Naive thymus-derived CD4-positive, alpha-beta T cell (primary cell): ENCODE measurements around the gene TSHZ2. TPM values are rescaled to one million over a fixed set of nuclear protein-coding genes. Genes with fewer than 3 reads are reported as not detected.
"Not testable (repeated sequence)": the region's sequence is repeated elsewhere in the genome, so short reads cannot be mapped to it uniquely, and the experiment has no call there.

Experiments
- ATAC-seq: fragments of 150-1000 bp; cut with Tn5 transposase; 2 replicates; pipeline ENCODE4 v1.10.0; 2021; ENCODE audit warnings: mild to moderate bottlenecking, moderate library complexity
- CTCF ChIA-PET: fragments of 350-600 bp; sonication (Branson Sonifier 250); formaldehyde crosslinking; loops from one replicate; lab custom pipeline; 2021; ENCODE audit warnings: antibody characterized with exemption; lab: Charles Lee
- POLR2A ChIA-PET: fragments of 350-600 bp; sonication (Branson Sonifier 250); formaldehyde crosslinking; loops from one replicate; lab custom pipeline; 2021; ENCODE audit warnings: antibody characterized with exemption, inconsistent platforms; lab: Charles Lee
- DNase-seq, 9 donors: peaks; one replicate each; pipeline versions ENCODE4 v3.0.0 to v3.0.0-alpha.2; 2020 to 2022; ENCODE audit warnings: mixed read lengths in 1 of 9
- H3K27ac ChIP-seq: one replicate; pipeline ENCODE4 v1.7.0; 2013; ENCODE audit warnings: mild to moderate bottlenecking, low read depth, low read length, moderate library complexity
- H3K27me3 ChIP-seq, 2 donors: one replicate each; pipeline ENCODE4 v1.7.0; 2013; ENCODE audit warnings: low read length in 2 of 2, mild to moderate bottlenecking in 2 of 2, moderate library complexity in 2 of 2; ENCODE audit not compliant: control insufficient read depth in 2 of 2, insufficient read depth in 2 of 2
- H3K36me3 ChIP-seq, 3 experiments: 1 replicate in 2 of 3; 2 replicates in 1 of 3; pipeline ENCODE4 v1.7.0; 2013; ENCODE audit warnings: low read length in 3 of 3, mild to moderate bottlenecking in 3 of 3, moderate library complexity in 1 of 3; ENCODE audit not compliant: insufficient read depth in 3 of 3, control insufficient read depth in 2 of 3
- H3K4me1 ChIP-seq, 2 donors: one replicate each; pipeline ENCODE4 v1.7.0; 2013; ENCODE audit warnings: low read length in 2 of 2, mild to moderate bottlenecking in 2 of 2, moderate library complexity in 1 of 2; ENCODE audit not compliant: control insufficient read depth in 2 of 2, insufficient read depth in 2 of 2
- H3K4me3 ChIP-seq: 2 replicates; pipeline ENCODE4 v1.7.0; 2013; ENCODE audit warnings: mild to moderate bottlenecking, low read length
- H3K9me3 ChIP-seq, 3 experiments: 1 replicate in 2 of 3; 2 replicates in 1 of 3; pipeline ENCODE4 v1.7.0; 2013; ENCODE audit warnings: low read length in 3 of 3; ENCODE audit not compliant: control insufficient read depth in 2 of 3
- H3K27ac Mint-ChIP-seq, 9 donors: one replicate each; pipeline ENCODE4 v1.8.0; 2020 to 2022; ENCODE audit warnings: mixed read lengths in 9 of 9, mild to moderate bottlenecking in 8 of 9, moderate library complexity in 5 of 9, inconsistent platforms in 2 of 9
- H3K27me3 Mint-ChIP-seq, 5 donors: one replicate each; pipeline ENCODE4 v1.8.0; 2021 to 2022; ENCODE audit warnings: mixed read lengths in 5 of 5, mild to moderate bottlenecking in 1 of 5
- H3K36me3 Mint-ChIP-seq, 5 donors: one replicate each; pipeline ENCODE4 v1.8.0; 2020 to 2022; ENCODE audit warnings: mixed read lengths in 5 of 5, mild to moderate bottlenecking in 3 of 5, inconsistent platforms in 1 of 5
- H3K4me1 Mint-ChIP-seq, 7 donors: one replicate each; pipeline ENCODE4 v1.8.0; 2020 to 2022; ENCODE audit warnings: mixed read lengths in 7 of 7, mild to moderate bottlenecking in 3 of 7, inconsistent platforms in 1 of 7
- H3K4me3 Mint-ChIP-seq, 10 donors: one replicate each; pipeline ENCODE4 v1.8.0; 2020 to 2022; ENCODE audit warnings: mild to moderate bottlenecking in 10 of 10, mixed read lengths in 10 of 10, moderate library complexity in 6 of 10, inconsistent platforms in 2 of 10
- H3K9me3 Mint-ChIP-seq, 11 donors: one replicate each; pipeline ENCODE4 v1.8.0; 2020 to 2022; ENCODE audit warnings: mixed read lengths in 11 of 11, mild to moderate bottlenecking in 4 of 11, inconsistent platforms in 1 of 11, moderate library complexity in 1 of 11
- intact Hi-C, 2 donors: fragments of 100-400 bp; cut with micrococcal nuclease; formaldehyde crosslinking; loops; one replicate each; pipeline ENCODE4 v1.15.1; 2023
- polyA plus RNA-seq, 2 donors: library from polyadenylated mRNA; unstranded; fragments of 300-500 nt; fragmentation: Illumina TruSeq; gene quantifications; one replicate each; pipeline ENCODE4 v1.2.3, GENCODE V29; 2021
- total RNA-seq, 6 experiments: library from RNA in 5 of 6; stranded (reverse) in 5 of 6; gene quantifications; 1 replicate in 5 of 6; 2 replicates in 1 of 6; pipeline ENCODE4 v1.2.3 and lab custom pipeline; 2021 to 2026

Gene TSHZ2
- total and polyA plus RNA-seq, 7 experiments from 2014 or later = 6.0 to 84.5 (median 42.5) TPM

DNA sequence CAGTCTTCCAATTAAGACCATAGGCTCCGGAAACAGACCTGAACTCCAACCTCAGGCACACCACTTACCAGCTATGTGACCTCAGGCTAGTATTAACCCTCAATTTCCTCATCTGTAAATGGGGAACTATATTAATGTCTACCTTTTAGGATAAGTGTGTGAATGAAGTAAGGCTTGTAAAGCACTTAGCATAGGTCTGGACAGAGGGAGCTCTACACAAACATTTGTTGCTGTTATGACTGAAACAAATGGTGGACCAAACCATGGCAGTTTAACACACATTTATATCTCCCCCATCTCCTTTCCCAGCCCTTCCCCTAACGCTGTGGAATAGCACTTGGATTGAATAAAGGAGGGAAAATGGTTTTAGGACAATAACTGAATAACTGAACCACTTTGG, 48.7 kb downstream of the TSHZ2 start:
- ATAC-seq = no peak

GRCh38 chr20:53021934-53022333, 49.8 kb downstream of the TSHZ2 start:
- H3K36me3 ChIP-seq = no peaks in the 10 kb centered on the region
- DNase-seq (peak in 2 of 9 donors; percentile 21 to 27), ATAC-seq (peak; percentile 46)
- H3K9me3 ChIP-seq = no peaks in the 10 kb centered on the region
- no peak overlapping the region for H3K27ac ChIP-seq
- Mint-ChIP-seq H3K4me1 (peaks cover 23 to 76% (median 62%) of the 10 kb centered on the region in 7 donors), H3K27ac (peak overlapping the region; percentile 39 to 96 (median 67)), H3K4me3 (peak overlapping the region in 7 of 10 donors; percentile 14 to 73 (median 57)), H3K27me3 (no peaks in the 10 kb centered on the region), H3K9me3 (peaks cover 0 to 9% (median 0%) of the 10 kb centered on the region in 11 donors), H3K36me3 (peaks cover 0 to 18% (median 12%) of the 10 kb centered on the region in 5 donors)
- ChIA-PET POLR2A (interaction anchor here (0.7 to 1.8 kb wide), 5 partner anchors 9 to 429 kb away, joined by 3 to 5 read pairs (median 3); no protein-coding TSS in a partner anchor), CTCF (interaction anchor here (0.7 kb wide), 1 partner anchor 46 kb away, joined by 3 read pairs; no protein-coding TSS in a partner anchor)
- H3K4me3 ChIP-seq = no peak overlapping the region
- peaks cover 0 to 16% of the 10 kb centered on the region in 2 donors for H3K4me1 ChIP-seq
- intact Hi-C loops = loop anchor here (1.0 to 2.0 kb wide), 4 partner anchors 21 to 193 kb away; partner anchors contain the start of gene TSHZ2 (in 1 of the 2)
- H3K27me3 ChIP-seq = no peaks in the 10 kb centered on the region

More for the DNA sequence above, 48.7 kb downstream of the TSHZ2 start:
- Mint-ChIP-seq H3K9me3 (peaks cover 0 to 16% (median 0%) of the 10 kb centered on the region in 11 donors), H3K36me3 (peaks cover 4 to 28% (median 20%) of the 10 kb centered on the region in 5 donors), H3K27ac (peak overlapping the region in 6 of 9 donors; percentile 43 to 96 (median 67)), H3K4me3 (peak overlapping the region in 1 of 10 donors; percentile 65), H3K4me1 (peaks cover 18 to 75% (median 59%) of the 10 kb centered on the region in 7 donors), H3K27me3 (no peaks in the 10 kb centered on the region)
- no peak for DNase-seq
- Histone ChIP-seq H3K27me3 (no peaks in the 10 kb centered on the region), H3K36me3 (no peaks in the 10 kb centered on the region), H3K4me3 (no peak overlapping the region), H3K4me1 (peaks cover 0 to 16% of the 10 kb centered on the region in 2 donors), H3K9me3 (no peaks in the 10 kb centered on the region), H3K27ac (no peak overlapping the region)
- ChIA-PET POLR2A (interaction anchor here (0.7 to 1.8 kb wide), 3 partner anchors 20 to 698 kb away, joined by 3 to 5 read pairs (median 3); no protein-coding TSS in a partner anchor), CTCF (no interaction called here)
- intact Hi-C loops = no loop called here

DNA sequence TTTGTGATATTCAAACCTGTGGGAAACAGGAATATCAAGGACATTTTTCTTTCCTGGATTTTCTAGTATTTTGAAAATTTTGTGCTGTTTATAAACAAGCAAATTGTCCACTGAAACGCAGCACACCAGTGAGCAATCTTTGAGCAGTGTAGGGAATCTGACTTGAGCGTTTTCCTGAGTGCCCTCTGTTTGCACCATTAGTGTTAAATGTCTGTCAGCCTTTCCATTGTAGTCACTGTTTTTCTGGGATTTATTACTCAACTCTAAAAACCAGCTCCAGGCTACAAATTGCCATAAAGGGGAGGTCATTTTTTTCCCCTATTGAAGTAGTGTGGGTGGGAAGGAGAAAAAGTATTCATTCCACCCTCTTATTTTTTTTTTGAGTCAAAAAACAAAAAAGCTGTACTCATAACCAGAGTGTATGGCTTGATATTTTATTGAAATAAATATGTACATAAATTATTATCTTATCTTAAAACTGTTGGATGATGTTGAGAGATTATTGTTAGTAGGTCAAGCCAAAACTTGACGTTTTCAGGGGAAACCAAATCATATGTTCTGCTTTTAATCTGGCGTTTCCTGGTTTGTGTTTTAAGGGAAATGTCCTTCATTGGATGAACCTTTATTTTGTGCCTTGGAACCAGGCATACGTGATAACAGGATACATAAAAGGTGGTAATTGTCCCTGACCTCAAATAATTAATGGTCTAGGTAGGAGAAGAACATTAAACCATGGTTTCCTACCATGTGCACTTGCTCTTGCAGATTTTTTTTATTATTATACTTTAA, 51.8 kb downstream of the TSHZ2 start:
- H3K36me3 Mint-ChIP-seq = peaks cover 0 to 26% (median 14%) of the 10 kb centered on the region in 5 donors
- H3K27me3 Mint-ChIP-seq = no peaks in the 10 kb centered on the region
- DNase-seq (no peak), ATAC-seq (no peak)
- Histone ChIP-seq H3K36me3 (no peaks in the 10 kb centered on the region), H3K4me3 (no peak overlapping the region), H3K27ac (no peak overlapping the region), H3K4me1 (peaks cover 0 to 16% of the 10 kb centered on the region in 2 donors), H3K9me3 (no peaks in the 10 kb centered on the region), H3K27me3 (no peaks in the 10 kb centered on the region)
- H3K4me1 Mint-ChIP-seq = peaks cover 24 to 79% (median 65%) of the 10 kb centered on the region in 7 donors
- peak overlapping the region in 3 of 9 donors; percentile 62 to 96 (median 82) for H3K27ac Mint-ChIP-seq
- ChIA-PET CTCF (no interaction called here), POLR2A (no interaction called here)
- peaks cover 0 to 7% (median 0%) of the 10 kb centered on the region in 11 donors for H3K9me3 Mint-ChIP-seq
- H3K4me3 Mint-ChIP-seq = peak overlapping the region in 1 of 10 donors; percentile 73
- intact Hi-C loops = loop anchor here in 1 of 2 donors (2.0 kb wide), 3 partner anchors 47 to 191 kb away; partner anchors contain the start of gene TSHZ2

- not testable (repeated sequence) for H3K4me3 Mint-ChIP-seq
Observed at GRCh38 chr20:53024653-53025052, 52.5 kb downstream of the TSHZ2 start.

DNA sequence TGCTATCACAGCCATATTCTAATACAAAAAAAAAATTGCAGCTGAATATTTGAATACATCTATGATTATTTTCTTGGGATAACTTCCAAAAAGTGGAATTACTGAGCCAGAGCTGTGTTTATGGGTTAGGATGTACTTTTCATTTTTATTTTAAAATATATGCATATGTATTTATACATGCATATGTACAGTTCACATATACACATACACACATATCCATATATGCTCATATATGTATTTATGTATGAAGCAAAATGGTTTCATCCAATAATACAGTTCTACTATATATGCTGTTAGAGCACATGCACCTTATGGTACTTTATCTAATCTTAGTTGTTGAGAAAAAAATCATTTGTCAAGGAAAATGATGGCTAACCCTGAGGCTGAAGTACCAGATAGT, 54.9 kb downstream of the TSHZ2 start:
- Mint-ChIP-seq H3K27ac (peak overlapping the region in 3 of 9 donors; percentile 15 to 84 (median 26)), H3K36me3 (peaks cover 0 to 17% (median 11%) of the 10 kb centered on the region in 5 donors), H3K9me3 (peaks cover 0 to 4% (median 0%) of the 10 kb centered on the region in 11 donors), H3K4me1 (peaks cover 24 to 72% (median 59%) of the 10 kb centered on the region in 7 donors), H3K4me3 (peak overlapping the region in 1 of 10 donors; percentile 37), H3K27me3 (peaks cover 0 to 7% (median 0%) of the 10 kb centered on the region in 5 donors)
- ATAC-seq = no peak
- POLR2A ChIA-PET = interaction anchor here (1.1 kb wide), 1 partner anchor 52 kb away, joined by 4 read pairs; no protein-coding TSS in a partner anchor
- CTCF ChIA-PET = interaction anchor here (0.6 kb wide), 1 partner anchor 99 kb away, joined by 7 read pairs; no protein-coding TSS in a partner anchor
- DNase-seq = no peak
- Histone ChIP-seq H3K27me3 (no peaks in the 10 kb centered on the region), H3K27ac (no peak overlapping the region), H3K9me3 (no peaks in the 10 kb centered on the region), H3K4me3 (no peak overlapping the region), H3K36me3 (no peaks in the 10 kb centered on the region), H3K4me1 (peaks cover 0 to 22% of the 10 kb centered on the region in 2 donors)
- intact Hi-C loops = no loop called here

More at GRCh38 chr20:53024653-53025052, 52.5 kb downstream of the TSHZ2 start:
- H3K27ac ChIP-seq, H3K9me3 ChIP-seq, H3K36me3 ChIP-seq, ATAC-seq, CTCF ChIA-PET, H3K4me3 ChIP-seq, POLR2A ChIA-PET, H3K9me3 Mint-ChIP-seq, DNase-seq, H3K27me3 ChIP-seq, H3K27me3 Mint-ChIP-seq, intact Hi-C loops: not testable (repeated sequence)
- H3K27ac Mint-ChIP-seq = peak overlapping the region in 1 of 9 donors; percentile 43
- peaks cover 24 to 76% (median 62%) of the 10 kb centered on the region in 7 donors for H3K4me1 Mint-ChIP-seq
- peaks cover 0 to 19% of the 10 kb centered on the region in 2 donors for H3K4me1 ChIP-seq
- H3K36me3 Mint-ChIP-seq = peaks cover 0 to 23% (median 14%) of the 10 kb centered on the region in 5 donors

DNA sequence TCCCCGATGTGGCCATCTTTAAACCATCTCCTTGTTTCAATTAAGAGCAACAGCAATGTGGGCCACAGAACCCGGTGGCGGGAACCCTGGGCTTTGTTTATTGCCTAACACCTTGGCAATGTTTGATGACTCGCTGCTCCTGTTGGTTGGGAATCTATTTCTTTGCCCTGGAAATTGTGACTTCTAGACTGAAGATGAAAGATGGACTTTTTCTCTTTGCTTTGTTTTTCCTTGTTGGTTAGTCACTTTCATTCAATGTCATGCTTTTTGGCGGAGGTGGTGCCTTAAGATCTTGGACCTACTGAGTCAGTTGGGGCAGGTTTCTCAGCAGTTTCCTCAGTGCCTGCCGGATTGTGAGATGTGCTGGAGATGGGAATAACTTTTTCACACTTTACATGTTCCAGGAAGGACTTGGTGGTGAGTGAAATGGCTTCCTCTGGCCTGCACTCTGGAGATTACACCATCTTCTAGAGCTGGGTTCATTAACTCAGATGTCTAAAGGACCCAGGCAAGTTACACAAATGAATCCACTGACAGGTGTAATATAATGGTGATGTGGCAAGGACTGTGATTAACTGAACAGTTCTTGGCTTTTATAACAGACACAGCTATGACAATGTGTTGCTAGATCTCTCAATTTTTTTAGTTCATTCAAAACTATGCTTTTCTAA, 56.3 kb downstream of the TSHZ2 start:
- H3K27ac ChIP-seq = no peak overlapping the region
- no peaks in the 10 kb centered on the region for H3K9me3 ChIP-seq
- H3K36me3 ChIP-seq = no peaks in the 10 kb centered on the region
- no peak overlapping the region for H3K4me3 ChIP-seq
- no peaks in the 10 kb centered on the region for H3K27me3 ChIP-seq
- POLR2A ChIA-PET = interaction anchor here (1.0 to 2.1 kb wide), 3 partner anchors 15 to 46 kb away, joined by 3 to 7 read pairs (median 3); no protein-coding TSS in a partner anchor
- peaks cover 0 to 17% (median 11%) of the 10 kb centered on the region in 5 donors for H3K36me3 Mint-ChIP-seq
- intact Hi-C loops = no loop called here
- peak in 1 of 9 donors; percentile 51 for DNase-seq
- peaks cover 19 to 64% (median 53%) of the 10 kb centered on the region in 7 donors for H3K4me1 Mint-ChIP-seq
- ATAC-seq = no peak
- H3K9me3 Mint-ChIP-seq = peaks cover 0 to 4% (median 0%) of the 10 kb centered on the region in 11 donors
- H3K27me3 Mint-ChIP-seq = peaks cover 0 to 7% (median 0%) of the 10 kb centered on the region in 5 donors
- CTCF ChIA-PET = interaction anchor here (0.6 to 2.0 kb wide), 2 partner anchors 716 to 887 kb away, joined by 3 to 14 read pairs; no protein-coding TSS in a partner anchor
- H3K27ac Mint-ChIP-seq = peak overlapping the region in 7 of 9 donors; percentile 9 to 84 (median 26)
- peak overlapping the region in 2 of 10 donors; percentile 10 to 18 for H3K4me3 Mint-ChIP-seq
- H3K4me1 ChIP-seq = peaks cover 0 to 8% of the 10 kb centered on the region in 2 donors
